K562 (cell line): ENCODE results near the gene FRAT2. TPM values are rescaled to one million over a fixed set of nuclear protein-coding genes. Genes with fewer than 3 reads are reported as not detected.

ENCODE experiments used
- MAFG ChIP-seq: fragments of 450-650 bp; conservative IDR thresholded peaks from 2 replicates; pipeline ENCODE4 v1.6.1; 2016; ENCODE audit warnings: missing genetic modification characterization, missing compliant biosample characterization
- RFX5 ChIP-seq: IDR thresholded peaks from 2 replicates; pipeline ENCODE4 v1.6.1; 2011; ENCODE audit warnings: low read depth, mild to moderate bottlenecking, improper control_type of control experiment, low read length
- SAP30 ChIP-seq: fragments of 200-600 bp; sonication (generic); IDR thresholded peaks from 2 replicates; pipeline ENCODE4 v1.6.1; 2012; ENCODE audit warnings: borderline replicate concordance, low read depth, mild to moderate bottlenecking, moderate library complexity, low read length, control low read depth, inconsistent platforms; ENCODE audit not compliant: insufficient read depth, poor library complexity, severe bottlenecking
- ZC3H4 ChIP-seq: sonication (generic); formaldehyde crosslinking; IDR thresholded peaks from 2 replicates; pipeline ENCODE4 v1.9.0; 2021; ENCODE audit warnings: missing genetic modification reagents, borderline replicate concordance
- polyA plus RNA-seq, 8 experiments: library from polyadenylated mRNA; depleted of rRNA in 4 of 8; stranded (reverse) in 5 of 8; unstranded in 3 of 8; fragments of >200 nt; fragmentation: Nextera tagmentation in 2 of 8; fragmentation: Illumina TruSeq in 1 of 8; extraction: Ambion mirVana in 2 of 8; extraction: Trizol in 1 of 8; gene quantifications; 2 replicates each; pipeline versions ENCODE4 v1.2.1 to v1.2.3, GENCODE V29; 2011 to 2014; ENCODE audit warnings: inconsistent platforms in 1 of 8, missing spikeins in 1 of 8
- total RNA-seq, 7 experiments: library from RNA; depleted of rRNA in 6 of 7; stranded (reverse); fragments of >200 nt in 6 of 7; fragmentation: Illumina TruSeq in 2 of 7; extraction: Trizol in 2 of 7; gene quantifications; 2 replicates each; pipeline versions ENCODE4 v1.2.1 to v1.2.3, GENCODE V29; 2011 to 2021; ENCODE audit warnings: low replicate concordance in 1 of 7
- TF ChIP-seq, protein P1 (sequence below): sonication (generic); formaldehyde crosslinking; IDR thresholded peaks from 2 replicates; pipeline ENCODE4 v1.8.1; 2023; ENCODE audit warnings: mild to moderate bottlenecking, missing genetic modification reagents
- TF ChIP-seq, protein P2 (sequence below), 3 experiments: IDR thresholded peaks in 2 of 3; conservative IDR thresholded peaks in 1 of 3; 2 replicates each; pipeline ENCODE4 v1.5.1; 2011 to 2012; ENCODE audit warnings: low read length in 3 of 3, mild to moderate bottlenecking in 3 of 3, control low read depth in 2 of 3, improper control_type of control experiment in 1 of 3, inconsistent platforms in 1 of 3, low read depth in 1 of 3, mixed read lengths in 1 of 3, moderate library complexity in 1 of 3; ENCODE audit not compliant: insufficient read depth in 2 of 3
- TF ChIP-seq, protein P3 (sequence below): sonication (generic); formaldehyde crosslinking; IDR thresholded peaks from 2 replicates; pipeline ENCODE4 v1.8.1; 2023; ENCODE audit warnings: mild to moderate bottlenecking, missing genetic modification reagents

The FRAT2 gene
- total and polyA plus RNA-seq, 9 of the 15 experiments (the other 6 are each of a cell fraction or from before 2014, with no cell fraction given): 4.3 to 31.7 (median 19.5) TPM

DNA sequence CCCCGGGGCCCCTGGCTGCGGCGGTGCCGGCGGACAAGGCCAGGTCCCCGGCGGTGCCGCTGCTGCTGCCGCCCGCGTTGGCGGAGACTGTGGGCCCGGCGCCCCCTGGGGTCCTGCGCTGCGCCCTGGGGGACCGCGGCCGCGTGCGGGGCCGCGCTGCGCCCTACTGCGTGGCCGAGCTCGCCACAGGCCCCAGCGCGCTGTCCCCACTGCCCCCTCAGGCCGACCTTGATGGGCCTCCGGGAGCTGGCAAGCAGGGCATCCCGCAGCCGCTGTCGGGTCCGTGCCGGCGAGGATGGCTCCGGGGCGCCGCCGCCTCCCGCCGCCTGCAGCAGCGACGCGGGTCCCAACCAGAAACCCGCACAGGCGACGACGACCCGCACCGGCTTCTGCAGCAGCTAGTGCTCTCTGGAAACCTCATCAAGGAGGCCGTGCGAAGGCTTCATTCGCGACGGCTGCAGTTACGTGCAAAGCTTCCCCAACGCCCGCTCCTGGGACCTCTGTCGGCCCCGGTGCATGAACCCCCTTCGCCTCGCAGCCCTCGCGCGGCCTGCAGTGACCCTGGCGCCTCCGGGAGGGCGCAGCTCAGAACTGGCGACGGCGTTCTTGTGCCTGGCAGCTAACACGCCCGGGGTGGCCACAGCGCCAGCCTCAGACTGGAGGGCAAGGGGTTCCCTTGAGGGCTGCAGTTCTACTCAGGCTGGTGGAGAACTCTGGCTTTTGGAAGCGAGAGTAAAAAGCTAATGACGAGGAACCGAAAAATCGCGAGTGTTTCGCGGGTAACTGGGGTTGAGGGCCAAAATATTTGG lies 14.7 kb downstream of the FRAT2 start (continued):
- TF ChIP-seq, protein P1, sequence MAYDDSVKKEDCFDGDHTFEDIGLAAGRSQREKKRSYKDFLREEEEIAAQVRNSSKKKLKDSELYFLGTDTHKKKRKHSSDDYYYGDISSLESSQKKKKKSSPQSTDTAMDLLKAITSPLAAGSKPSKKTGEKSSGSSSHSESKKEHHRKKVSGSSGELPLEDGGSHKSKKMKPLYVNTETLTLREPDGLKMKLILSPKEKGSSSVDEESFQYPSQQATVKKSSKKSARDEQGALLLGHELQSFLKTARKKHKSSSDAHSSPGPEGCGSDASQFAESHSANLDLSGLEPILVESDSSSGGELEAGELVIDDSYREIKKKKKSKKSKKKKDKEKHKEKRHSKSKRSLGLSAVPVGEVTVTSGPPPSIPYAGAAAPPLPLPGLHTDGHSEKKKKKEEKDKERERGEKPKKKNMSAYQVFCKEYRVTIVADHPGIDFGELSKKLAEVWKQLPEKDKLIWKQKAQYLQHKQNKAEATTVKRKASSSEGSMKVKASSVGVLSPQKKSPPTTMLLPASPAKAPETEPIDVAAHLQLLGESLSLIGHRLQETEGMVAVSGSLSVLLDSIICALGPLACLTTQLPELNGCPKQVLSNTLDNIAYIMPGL (CRISPR knock-in tag): no peak
- TF ChIP-seq SAP30 (peak; percentile 2), MAFG (tag) (no peak), ZC3H4 (CRISPR knock-in tag) (no peak; the same call in 1 of the 2 replicates), RFX5 (no peak)
- TF ChIP-seq, protein P2, sequence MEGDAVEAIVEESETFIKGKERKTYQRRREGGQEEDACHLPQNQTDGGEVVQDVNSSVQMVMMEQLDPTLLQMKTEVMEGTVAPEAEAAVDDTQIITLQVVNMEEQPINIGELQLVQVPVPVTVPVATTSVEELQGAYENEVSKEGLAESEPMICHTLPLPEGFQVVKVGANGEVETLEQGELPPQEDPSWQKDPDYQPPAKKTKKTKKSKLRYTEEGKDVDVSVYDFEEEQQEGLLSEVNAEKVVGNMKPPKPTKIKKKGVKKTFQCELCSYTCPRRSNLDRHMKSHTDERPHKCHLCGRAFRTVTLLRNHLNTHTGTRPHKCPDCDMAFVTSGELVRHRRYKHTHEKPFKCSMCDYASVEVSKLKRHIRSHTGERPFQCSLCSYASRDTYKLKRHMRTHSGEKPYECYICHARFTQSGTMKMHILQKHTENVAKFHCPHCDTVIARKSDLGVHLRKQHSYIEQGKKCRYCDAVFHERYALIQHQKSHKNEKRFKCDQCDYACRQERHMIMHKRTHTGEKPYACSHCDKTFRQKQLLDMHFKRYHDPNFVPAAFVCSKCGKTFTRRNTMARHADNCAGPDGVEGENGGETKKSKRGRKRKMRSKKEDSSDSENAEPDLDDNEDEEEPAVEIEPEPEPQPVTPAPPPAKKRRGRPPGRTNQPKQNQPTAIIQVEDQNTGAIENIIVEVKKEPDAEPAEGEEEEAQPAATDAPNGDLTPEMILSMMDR (IDR thresholded peaks at IDR 0.05 in 2 of 3, conservative IDR thresholded peaks at IDR 0.05 in 1 of 3; ENCODE audit: insufficient read depth in 2 of 3, low read depth in 1 of 3, low read length in 3 of 3): peak in 1 of 3 experiments; percentile 11; a peak in 1 of 6 replicates
- TF ChIP-seq, protein P3, sequence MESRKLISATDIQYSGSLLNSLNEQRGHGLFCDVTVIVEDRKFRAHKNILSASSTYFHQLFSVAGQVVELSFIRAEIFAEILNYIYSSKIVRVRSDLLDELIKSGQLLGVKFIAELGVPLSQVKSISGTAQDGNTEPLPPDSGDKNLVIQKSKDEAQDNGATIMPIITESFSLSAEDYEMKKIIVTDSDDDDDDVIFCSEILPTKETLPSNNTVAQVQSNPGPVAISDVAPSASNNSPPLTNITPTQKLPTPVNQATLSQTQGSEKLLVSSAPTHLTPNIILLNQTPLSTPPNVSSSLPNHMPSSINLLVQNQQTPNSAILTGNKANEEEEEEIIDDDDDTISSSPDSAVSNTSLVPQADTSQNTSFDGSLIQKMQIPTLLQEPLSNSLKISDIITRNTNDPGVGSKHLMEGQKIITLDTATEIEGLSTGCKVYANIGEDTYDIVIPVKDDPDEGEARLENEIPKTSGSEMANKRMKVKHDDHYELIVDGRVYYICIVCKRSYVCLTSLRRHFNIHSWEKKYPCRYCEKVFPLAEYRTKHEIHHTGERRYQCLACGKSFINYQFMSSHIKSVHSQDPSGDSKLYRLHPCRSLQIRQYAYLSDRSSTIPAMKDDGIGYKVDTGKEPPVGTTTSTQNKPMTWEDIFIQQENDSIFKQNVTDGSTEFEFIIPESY (CRISPR knock-in tag): peak; percentile 82
